ENCODE data around the gene SH2D3A. TPM values are rescaled to one million over a fixed set of nuclear protein-coding genes. Genes with fewer than 3 reads are reported as not detected.
"Not testable (repeated sequence)": the region's sequence is repeated elsewhere in the genome, so short reads cannot be mapped to it uniquely, and the experiment has no call there.

Gene SH2D3A
- total RNA-seq, 1 experiment from 2014 or later, result 0.95 TPM

DNA sequence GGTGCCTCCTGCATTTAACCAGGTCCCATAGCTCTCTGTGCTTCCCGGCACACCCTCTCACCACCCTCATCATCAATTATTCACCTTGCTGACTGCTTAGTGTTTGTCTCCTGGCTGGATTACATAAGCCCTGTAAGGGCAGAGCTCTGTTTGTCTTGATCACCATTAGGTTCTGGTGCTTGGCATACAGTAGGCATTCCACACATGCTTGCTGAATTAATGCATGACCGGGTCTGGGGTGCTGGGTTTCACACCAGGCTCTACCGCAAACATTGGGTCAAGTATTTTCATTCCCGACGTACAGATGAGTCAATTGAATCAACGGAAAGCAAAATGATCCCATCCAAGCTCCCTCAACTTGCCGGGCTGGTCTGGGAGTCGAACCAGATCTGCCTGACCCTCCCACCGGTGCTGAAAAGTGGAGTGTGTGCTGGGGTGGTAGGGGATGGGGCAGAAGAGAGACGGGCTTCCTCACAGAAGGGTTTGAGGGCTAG lies 33.8 kb upstream of the SH2D3A start:
- DNase-seq (ENCODE audit: low spot score), result no peak
- peaks cover 39% of the 10 kb centered on the region for H3K4me1 ChIP-seq (ENCODE audit: insufficient read depth, low read length, poor library complexity, severe bottlenecking)
- no peaks in the 10 kb centered on the region for H3K36me3 ChIP-seq (ENCODE audit: insufficient read depth, low read length, poor library complexity, severe bottlenecking)
- no peaks in the 10 kb centered on the region for H3K27me3 ChIP-seq (replicated peaks; ENCODE audit: insufficient read depth, low read depth, low read length, poor library complexity)
- H3K4me3 ChIP-seq (ENCODE audit: low read depth, low read length, poor library complexity, severe bottlenecking), result peak overlapping the region; percentile 47
- POLR2A ChIA-PET (ENCODE audit: low non-redundant PET), result interaction anchor here (0.6 to 0.7 kb wide), 2 partner anchors 49 to 514 kb away, joined by 3 to 4 read pairs; no protein-coding TSS in a partner anchor
- TSS peak; percentile 81 for BruUV-seq (replicated peaks)
- peak overlapping the region; percentile 100 for H3K27ac ChIP-seq (ENCODE audit: low read depth, low read length, poor library complexity, severe bottlenecking)
- TF ChIP-seq EZH2 (IDR thresholded peaks at IDR 0.05; ENCODE audit: borderline replicate concordance, low read depth, low read length, poor library complexity, severe bottlenecking), result no peak
- CTCF ChIA-PET, result no interaction called here
- intact Hi-C loops (cut with micrococcal nuclease; ENCODE audit: unreplicated experiment), result loop anchor here (5.0 kb wide), 1 partner anchor 64 kb away; the partner anchor contains the start of genes GPR108 and TRIP10
- H3K9me3 ChIP-seq (ENCODE audit: low read depth, low read length, poor library complexity, severe bottlenecking), result no peaks in the 10 kb centered on the region

DNA sequence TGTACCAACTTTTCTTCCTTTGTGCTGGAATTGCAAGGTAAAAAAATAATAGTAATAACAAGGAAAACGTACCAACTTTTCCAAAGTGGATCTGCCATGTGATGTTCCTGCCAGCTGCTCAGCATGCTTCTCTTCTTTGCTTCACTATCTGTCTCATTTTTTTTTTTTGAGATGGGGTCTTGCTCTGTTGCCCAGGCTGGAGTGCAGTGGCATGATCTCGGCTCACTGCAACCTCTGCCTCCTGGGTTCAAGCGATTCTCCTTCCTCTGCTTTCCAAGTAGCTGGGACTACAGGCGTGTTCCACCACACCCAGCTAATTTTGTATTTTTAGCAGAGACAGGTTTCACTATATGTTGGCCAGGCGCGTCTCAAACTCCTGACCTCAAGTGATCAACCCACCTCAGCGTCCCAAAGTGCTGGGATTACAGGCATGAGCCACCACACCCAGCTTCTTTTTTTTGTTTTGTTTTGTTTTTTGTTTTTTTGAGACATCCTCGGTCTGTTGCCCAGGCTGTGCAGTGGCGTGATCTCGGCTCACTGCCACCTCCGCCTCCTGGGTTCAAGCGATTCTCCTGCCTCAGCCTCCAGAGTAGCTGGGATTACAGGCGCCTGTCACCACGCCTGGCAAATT lies 33.0 kb upstream of the SH2D3A start:
- H3K27ac ChIP-seq (ENCODE audit: low read depth, low read length, poor library complexity, severe bottlenecking), result peak overlapping the region; percentile 100
- BruUV-seq (replicated peaks); CTCF ChIA-PET; H3K9me3 ChIP-seq (ENCODE audit: low read depth, low read length, poor library complexity, severe bottlenecking); H3K36me3 ChIP-seq (ENCODE audit: insufficient read depth, low read length, poor library complexity, severe bottlenecking); DNase-seq (ENCODE audit: low spot score); H3K27me3 ChIP-seq (replicated peaks; ENCODE audit: insufficient read depth, low read depth, low read length, poor library complexity); H3K4me3 ChIP-seq (ENCODE audit: low read depth, low read length, poor library complexity, severe bottlenecking): not testable (repeated sequence)
- POLR2A ChIA-PET (ENCODE audit: low non-redundant PET), result interaction anchor here (0.6 kb wide), 1 partner anchor 50 kb away, joined by 4 read pairs; no protein-coding TSS in a partner anchor
- intact Hi-C loops (cut with micrococcal nuclease; ENCODE audit: unreplicated experiment), result loop anchor here (5.0 kb wide), 1 partner anchor 63 kb away; the partner anchor contains the start of genes GPR108 and TRIP10
- H3K4me1 ChIP-seq (ENCODE audit: insufficient read depth, low read length, poor library complexity, severe bottlenecking), result peaks cover 39% of the 10 kb centered on the region

DNA sequence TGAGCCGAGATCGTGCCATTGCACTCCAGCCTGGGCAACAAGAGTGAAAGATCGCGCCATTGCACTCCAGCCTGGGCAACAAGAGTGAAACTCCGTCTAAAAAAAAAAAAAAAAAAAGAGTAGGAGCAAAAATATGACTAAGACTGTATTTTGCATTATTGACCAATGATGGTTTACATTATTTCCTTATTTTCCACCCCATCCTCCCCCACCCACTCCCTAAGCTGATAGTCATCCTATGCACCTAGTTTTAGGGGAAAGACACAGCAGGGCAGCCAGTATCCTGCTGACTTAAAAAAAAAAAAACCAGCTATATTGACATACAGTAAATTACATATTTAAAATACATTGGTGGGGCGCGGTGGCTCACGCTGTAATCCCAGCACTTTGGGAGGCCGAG lies 30.4 kb upstream of the SH2D3A start:
- H3K4me3 ChIP-seq (ENCODE audit: low read depth, low read length, poor library complexity, severe bottlenecking), result no peak overlapping the region
- DNase-seq (ENCODE audit: low spot score), result peak; percentile 31
- POLR2A ChIA-PET (ENCODE audit: low non-redundant PET), result interaction anchor here (0.6 kb wide), 1 partner anchor 23 kb away, joined by 4 read pairs; no protein-coding TSS in a partner anchor
- H3K27me3 ChIP-seq (replicated peaks; ENCODE audit: insufficient read depth, low read depth, low read length, poor library complexity), result no peaks in the 10 kb centered on the region
- no peak for TF ChIP-seq EZH2 (IDR thresholded peaks at IDR 0.05; ENCODE audit: borderline replicate concordance, low read depth, low read length, poor library complexity, severe bottlenecking)
- TF ChIP-seq, protein P1, sequence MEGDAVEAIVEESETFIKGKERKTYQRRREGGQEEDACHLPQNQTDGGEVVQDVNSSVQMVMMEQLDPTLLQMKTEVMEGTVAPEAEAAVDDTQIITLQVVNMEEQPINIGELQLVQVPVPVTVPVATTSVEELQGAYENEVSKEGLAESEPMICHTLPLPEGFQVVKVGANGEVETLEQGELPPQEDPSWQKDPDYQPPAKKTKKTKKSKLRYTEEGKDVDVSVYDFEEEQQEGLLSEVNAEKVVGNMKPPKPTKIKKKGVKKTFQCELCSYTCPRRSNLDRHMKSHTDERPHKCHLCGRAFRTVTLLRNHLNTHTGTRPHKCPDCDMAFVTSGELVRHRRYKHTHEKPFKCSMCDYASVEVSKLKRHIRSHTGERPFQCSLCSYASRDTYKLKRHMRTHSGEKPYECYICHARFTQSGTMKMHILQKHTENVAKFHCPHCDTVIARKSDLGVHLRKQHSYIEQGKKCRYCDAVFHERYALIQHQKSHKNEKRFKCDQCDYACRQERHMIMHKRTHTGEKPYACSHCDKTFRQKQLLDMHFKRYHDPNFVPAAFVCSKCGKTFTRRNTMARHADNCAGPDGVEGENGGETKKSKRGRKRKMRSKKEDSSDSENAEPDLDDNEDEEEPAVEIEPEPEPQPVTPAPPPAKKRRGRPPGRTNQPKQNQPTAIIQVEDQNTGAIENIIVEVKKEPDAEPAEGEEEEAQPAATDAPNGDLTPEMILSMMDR (conservative IDR thresholded peaks at IDR 0.05; ENCODE audit: low read depth, low read length), result no peak
- peak overlapping the region; percentile 19 for H3K27ac ChIP-seq (ENCODE audit: low read depth, low read length, poor library complexity, severe bottlenecking)
- H3K9me3 ChIP-seq (ENCODE audit: low read depth, low read length, poor library complexity, severe bottlenecking), result peaks cover 8% of the 10 kb centered on the region
- intact Hi-C loops (cut with micrococcal nuclease; ENCODE audit: unreplicated experiment), result no loop called here
- H3K4me1 ChIP-seq (ENCODE audit: insufficient read depth, low read length, poor library complexity, severe bottlenecking), result peaks cover 32% of the 10 kb centered on the region
- CTCF ChIA-PET, result interaction anchor here (0.5 to 0.7 kb wide), 2 partner anchors 129 to 281 kb away, joined by 5 read pairs; no protein-coding TSS in a partner anchor
- H3K36me3 ChIP-seq (ENCODE audit: insufficient read depth, low read length, poor library complexity, severe bottlenecking), result peaks cover 11% of the 10 kb centered on the region
- no TSS peak for BruUV-seq (replicated peaks)

DNA sequence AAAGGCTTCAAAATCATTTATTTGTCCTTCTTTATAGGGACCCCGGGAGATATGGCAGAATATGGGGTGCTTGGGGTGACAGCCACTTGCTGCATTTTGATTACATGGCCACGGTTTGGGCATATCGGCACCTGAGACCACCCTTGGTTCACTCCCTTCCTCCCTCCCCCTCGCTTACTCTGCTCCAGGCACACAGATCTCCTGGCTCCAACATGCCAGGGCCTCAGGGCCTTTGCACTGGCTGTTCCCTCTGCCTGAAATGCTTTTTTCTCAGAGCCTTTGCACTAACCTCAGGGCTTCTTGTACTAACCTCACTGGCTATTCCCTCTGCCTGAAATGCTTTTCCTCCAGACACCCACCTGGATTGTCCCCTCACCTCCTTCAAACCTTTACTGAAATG lies 29.0 kb upstream of the SH2D3A start:
- DNase-seq (ENCODE audit: low spot score), result no peak
- peaks cover 27% of the 10 kb centered on the region for H3K4me1 ChIP-seq (ENCODE audit: insufficient read depth, low read length, poor library complexity, severe bottlenecking)
- intact Hi-C loops (cut with micrococcal nuclease; ENCODE audit: unreplicated experiment), result no loop called here
- ChIA-PET POLR2A (ENCODE audit: low non-redundant PET) (no interaction called here), CTCF (interaction anchor here (0.6 kb wide), 1 partner anchor 34 kb away, joined by 3 read pairs; no protein-coding TSS in a partner anchor)
- H3K4me3 ChIP-seq (ENCODE audit: low read depth, low read length, poor library complexity, severe bottlenecking), result no peak overlapping the region
- no TSS peak for BruUV-seq (replicated peaks)
- H3K27ac ChIP-seq (ENCODE audit: low read depth, low read length, poor library complexity, severe bottlenecking), result peak overlapping the region; percentile 37
- H3K9me3 ChIP-seq (ENCODE audit: low read depth, low read length, poor library complexity, severe bottlenecking), result peaks cover 8% of the 10 kb centered on the region
- peaks cover 11% of the 10 kb centered on the region for H3K36me3 ChIP-seq (ENCODE audit: insufficient read depth, low read length, poor library complexity, severe bottlenecking)
- no peaks in the 10 kb centered on the region for H3K27me3 ChIP-seq (replicated peaks; ENCODE audit: insufficient read depth, low read depth, low read length, poor library complexity)
- TF ChIP-seq, protein P1 (conservative IDR thresholded peaks at IDR 0.05; ENCODE audit: low read depth, low read length), result no peak
- TF ChIP-seq EZH2 (IDR thresholded peaks at IDR 0.05; ENCODE audit: borderline replicate concordance, low read depth, low read length, poor library complexity, severe bottlenecking), result no peak

Data from A673 (cell line).